Measurements from ENCODE around the gene CARS1.

Gene CARS1

GRCh38 chr11:3058753-3059664 lies 1.8 kb upstream of the CARS1 start:
- no peak for DNase-seq (ENCODE audit: low spot score)

DNA sequence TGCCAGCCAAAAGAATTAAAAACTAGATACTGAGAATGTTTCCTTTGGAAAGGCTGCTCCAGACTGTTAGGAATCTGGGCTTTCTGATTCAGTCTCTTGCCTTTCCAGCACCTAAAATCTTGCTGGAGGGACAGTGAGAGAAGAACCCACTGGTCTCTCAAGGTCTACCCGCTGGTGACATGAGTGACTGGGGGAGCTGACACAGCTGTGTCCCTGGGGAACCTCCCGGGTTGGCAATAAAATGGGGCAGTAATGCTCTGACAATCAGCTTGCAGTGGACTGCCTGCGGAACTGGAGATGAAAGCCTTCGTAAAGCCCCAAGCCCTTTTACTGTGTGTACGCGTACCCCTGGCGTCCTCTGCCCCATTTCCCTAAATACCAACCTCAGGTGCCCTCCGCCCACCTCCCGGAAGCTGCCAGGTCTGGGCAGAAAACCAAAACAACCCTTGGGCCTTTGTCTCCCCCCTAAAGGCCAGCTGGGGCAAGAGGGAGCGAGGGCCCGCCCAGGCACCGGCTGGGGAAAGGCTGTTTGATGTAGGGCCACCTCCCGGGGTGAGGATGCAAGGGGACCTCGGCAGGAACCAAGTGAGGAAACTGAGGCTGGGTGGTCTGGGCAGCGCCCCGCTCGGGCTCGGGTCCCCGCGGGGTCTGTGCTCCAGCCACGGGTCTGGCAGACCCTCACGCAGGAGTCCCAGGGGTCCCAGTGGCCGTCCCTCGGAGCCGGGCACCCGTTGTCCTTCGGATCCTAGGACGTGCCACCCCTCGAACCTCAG lies 741 bp downstream of the CARS1 start:
- no peak for DNase-seq (ENCODE audit: low spot score)

DNA sequence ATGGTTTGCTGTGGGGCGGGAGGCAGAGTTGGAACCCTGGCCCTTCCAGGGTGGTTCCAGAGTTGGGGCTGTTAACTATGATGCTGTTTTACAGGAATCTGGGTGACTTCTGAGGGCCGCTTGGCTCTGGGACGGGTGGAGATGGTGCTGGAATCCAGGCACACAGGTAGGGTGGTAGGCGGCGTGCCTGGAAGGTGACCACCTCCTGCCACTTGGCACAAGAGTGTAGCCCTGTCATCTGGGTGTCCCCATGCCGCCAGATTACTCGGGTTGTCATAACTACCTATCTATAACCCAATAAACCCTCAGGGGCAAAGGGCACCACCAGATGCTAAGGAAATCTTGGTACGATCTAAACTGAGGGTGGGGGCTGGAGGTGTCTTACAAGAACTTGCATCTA lies 1.3 kb downstream of the CARS1 start:
- no peak for DNase-seq (ENCODE audit: low spot score)

DNA sequence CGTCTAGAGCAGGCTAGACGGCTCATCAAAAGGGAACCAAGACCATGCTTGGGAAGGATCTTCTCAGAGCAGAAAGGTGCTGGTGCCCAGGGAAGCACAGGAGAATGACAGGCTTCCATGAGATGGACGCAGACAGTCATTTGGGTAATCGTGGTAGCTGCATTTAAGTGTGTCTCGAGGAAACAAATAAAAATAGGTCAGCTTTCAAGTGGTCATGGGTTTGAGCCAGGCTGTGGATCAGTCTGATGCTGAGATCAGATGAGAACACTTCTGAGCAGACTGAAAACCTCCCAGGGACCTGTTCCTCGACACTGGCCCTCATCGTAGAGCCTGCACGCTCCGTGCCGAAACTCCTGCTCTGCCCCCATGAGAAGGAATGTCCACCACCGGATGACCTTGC lies 4.7 kb downstream of the CARS1 start:
- DNase-seq (ENCODE audit: low spot score) = no peak

DNA sequence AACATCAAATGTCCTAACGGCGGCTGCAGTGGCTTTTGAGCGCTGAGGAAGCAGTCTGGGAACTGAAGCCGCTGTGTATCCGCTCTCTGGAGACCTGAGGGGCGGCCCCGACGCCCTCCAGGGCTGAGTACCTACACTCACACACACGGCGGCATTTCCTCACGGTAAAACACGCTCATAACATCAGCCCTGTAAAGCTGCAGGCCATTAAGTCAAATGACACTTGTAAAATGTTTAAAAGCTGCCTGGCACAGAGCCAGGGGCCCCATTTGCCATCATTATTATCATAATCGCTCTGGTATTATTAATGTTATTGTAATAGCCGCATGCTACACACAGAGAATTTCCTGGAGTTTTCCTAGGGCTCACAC lies 5.1 kb downstream of the CARS1 start:
- DNase-seq (ENCODE audit: low spot score) = peak; percentile 30

DNA sequence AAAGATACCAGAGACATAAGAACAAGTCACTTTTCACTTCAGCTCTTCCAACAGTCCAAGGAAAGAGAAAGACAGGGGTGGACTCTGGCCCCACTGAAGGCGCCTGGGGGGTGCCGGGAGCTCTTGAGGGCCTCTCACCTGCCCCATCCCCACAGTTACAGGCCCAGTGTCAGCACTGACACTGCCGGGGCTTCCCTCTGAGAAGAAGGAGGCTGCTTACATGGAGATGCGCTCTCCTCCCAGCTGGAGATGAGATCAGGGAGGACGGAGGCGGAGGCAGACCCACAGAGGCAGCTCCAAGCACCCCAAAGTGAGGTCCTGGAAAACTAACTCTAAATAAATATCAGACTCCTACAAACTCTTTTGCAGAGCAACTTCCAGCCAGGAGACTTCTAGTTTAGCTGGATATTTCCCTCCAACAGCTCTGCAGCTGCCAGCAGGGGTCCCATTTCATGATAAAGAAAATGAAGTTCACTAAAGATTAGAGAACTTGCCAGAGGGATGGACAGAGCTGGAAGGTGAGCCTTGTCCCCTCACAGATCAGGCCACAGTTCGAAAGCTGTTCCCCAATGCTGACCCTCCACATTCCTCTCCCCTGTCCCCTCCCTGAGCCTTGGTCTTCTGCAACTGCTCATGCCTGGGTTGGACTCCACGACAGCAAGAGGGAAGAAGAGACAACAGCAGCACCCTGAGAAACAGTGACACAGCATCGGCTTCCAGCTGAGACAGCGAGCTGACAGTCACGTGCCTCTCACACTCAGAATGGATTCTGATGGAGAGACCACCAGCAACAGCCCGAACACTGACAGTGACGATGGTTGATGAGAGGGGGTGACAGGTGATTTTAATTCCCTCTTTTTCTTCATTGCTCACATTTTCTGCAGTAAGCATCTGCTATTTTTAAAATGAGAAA lies 5.8 kb downstream of the CARS1 start:
- no peak for DNase-seq (ENCODE audit: low spot score)

- DNase-seq (ENCODE audit: low spot score) = no peak
Measured at GRCh38 chr11:3050386-3051195, 6.6 kb downstream of the CARS1 start.

GRCh38 chr11:3049430-3050243 lies 7.6 kb downstream of the CARS1 start:
- peak; percentile 87 for DNase-seq (ENCODE audit: low spot score)

- no peak for DNase-seq (ENCODE audit: low spot score)
Measured at GRCh38 chr11:3047637-3048036, 9.6 kb downstream of the CARS1 start.

DNA sequence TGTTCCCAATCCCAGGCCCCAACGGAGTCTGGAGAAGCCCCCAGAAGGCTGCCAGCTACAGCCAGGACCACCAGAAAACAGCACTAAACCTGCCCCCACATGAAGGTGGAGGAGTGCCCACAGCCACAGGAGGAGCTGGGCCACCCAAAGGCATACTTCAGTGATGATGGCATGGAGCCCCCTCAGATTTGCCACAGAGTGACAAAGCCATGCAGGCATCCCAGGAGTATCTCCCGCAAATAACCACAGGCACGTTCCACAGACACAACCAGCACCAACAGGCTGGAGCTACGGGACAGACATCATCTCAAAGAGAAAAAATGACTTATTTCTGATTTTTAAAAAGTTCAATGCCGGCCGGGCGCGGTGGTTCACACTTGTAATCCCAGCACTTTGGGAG lies 10.6 kb downstream of the CARS1 start:
- DNase-seq (ENCODE audit: low spot score) = no peak

DNA sequence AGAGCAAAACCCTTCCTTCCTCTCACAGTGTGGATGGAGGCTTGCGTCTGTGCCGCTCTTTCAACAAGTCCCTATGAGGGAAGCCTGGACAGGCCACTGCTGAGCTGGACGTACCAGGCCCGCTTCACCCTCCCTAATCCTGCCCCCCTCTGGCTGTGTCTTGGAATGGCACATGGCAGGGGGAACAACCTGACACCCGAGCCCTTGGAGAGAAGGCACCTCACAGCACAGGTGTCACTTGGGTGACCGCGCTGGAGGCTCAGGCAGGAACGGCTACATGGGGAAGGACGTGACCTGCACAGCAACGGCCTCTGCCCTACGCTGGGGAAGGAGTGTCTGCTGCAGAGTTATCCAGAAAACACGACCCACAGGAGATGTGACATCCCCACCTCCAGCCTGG lies 11.0 kb downstream of the CARS1 start:
- no peak for DNase-seq (ENCODE audit: low spot score)

GRCh38 chr11:3044915-3045314 lies 12.3 kb downstream of the CARS1 start:
- DNase-seq (ENCODE audit: low spot score) = no peak

- no peak for DNase-seq (ENCODE audit: low spot score)
Measured at GRCh38 chr11:3044004-3044403, 13.2 kb downstream of the CARS1 start.

DNA sequence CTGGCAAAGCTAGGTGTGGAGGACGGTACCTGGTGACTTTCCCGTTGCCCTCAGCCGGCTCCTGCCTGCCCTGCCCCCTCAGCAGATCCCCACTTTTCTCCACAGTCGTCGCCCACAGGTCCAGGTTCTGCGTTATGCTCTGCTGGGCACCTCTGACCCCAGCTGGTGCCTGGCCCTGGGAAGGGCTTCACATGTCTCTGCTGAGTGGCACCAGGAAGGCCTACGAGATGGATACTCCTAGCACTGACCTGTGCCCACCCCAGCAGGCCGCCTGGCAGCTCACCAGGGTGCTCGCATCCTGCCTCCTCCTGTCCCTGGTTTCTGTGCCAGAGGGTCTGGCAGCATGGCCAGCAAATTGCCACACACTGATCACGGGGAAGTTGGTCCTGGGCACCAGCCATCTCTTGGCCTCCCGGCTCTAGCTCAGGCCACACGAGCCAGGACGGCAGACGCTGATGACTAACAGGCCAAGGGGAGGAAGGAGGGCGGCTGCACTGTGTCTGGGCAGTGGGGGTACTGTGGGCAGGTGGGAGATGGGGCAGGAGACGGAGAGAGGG lies 13.8 kb downstream of the CARS1 start:
- DNase-seq (ENCODE audit: low spot score) = no peak

- DNase-seq (ENCODE audit: low spot score) = no peak
Measured at GRCh38 chr11:3042496-3043314, 14.5 kb downstream of the CARS1 start.

DNA sequence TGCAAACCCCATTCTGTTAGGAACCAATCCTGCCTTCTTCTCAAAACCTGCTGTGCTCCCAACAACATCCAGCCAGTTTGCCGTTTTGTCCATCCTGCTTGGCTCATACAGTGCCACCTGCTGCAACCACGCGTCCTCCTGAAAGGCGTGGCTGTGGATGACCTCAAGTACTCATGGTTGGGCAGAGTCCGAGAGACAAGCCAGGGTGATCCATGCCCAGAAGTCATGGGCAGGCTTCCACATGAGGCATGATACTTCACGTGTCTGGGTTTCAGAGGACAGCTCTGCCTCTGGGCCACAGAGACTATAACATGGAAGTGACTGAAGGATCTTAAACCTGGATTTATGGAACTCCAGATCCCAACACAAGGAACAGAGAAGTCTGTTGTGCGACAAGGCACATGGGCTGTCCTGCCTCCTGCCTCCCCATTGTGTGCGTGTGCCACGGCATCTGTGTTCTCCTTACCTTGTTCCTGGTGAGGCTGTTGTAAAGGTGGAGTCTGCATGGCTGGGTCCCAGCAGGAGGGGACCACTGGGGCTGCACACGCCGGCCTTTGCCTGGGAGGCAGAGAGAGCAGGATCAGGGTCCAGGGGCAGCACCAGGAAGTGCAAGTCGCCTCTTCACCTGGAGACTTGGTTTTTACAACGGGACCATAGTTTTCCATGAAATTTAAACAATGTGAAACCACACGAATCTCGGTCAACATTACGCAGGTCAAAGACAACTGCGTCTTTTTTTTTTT lies 15.4 kb downstream of the CARS1 start:
- DNase-seq (ENCODE audit: low spot score) = no peak

GRCh38 chr11:3040881-3041280 lies 16.3 kb downstream of the CARS1 start:
- DNase-seq (ENCODE audit: low spot score) = no peak

DNA sequence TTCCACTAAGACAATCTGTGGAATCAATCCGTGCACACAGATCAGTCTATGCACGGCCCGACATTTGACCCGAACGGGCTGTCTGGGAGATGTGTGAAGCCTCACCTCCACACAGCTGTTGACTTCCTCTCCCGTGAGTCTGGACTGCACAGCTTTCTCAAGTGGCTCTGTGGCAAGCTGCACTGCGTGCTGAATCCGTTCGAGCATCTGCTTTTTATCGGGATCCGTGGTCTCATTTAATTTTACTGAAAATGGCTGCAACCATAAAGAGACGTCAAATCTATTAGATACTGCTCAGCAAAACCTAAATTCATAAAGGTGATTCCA lies 19.3 kb downstream of the CARS1 start:
- DNase-seq (ENCODE audit: low spot score) = no peak

Data from germinal center (tissue), 1 donor.